ENCODE results near the gene USP47.

Gene USP47

GRCh38 chr11:11843211-11843621 lies 1.4 kb downstream of the USP47 start:
- peak; percentile 90 for DNase-seq (ENCODE audit: low read depth)
- H3K4me3 ChIP-seq (ENCODE audit: low read depth, low read length) = peak overlapping the region; percentile 86
- no peak for TF ChIP-seq CTCF (conservative IDR thresholded peaks at IDR 0.05; ENCODE audit: low read depth, low read length)

- no peak for TF ChIP-seq CTCF (conservative IDR thresholded peaks at IDR 0.05; ENCODE audit: low read depth, low read length)
- peak overlapping the region; percentile 86 for H3K4me3 ChIP-seq (ENCODE audit: low read depth, low read length)
- DNase-seq (ENCODE audit: low read depth) = no peak
Measured at GRCh38 chr11:11843642-11844041, 1.9 kb downstream of the USP47 start.

- no peak overlapping the region for H3K4me3 ChIP-seq (ENCODE audit: low read depth, low read length)
- TF ChIP-seq CTCF (conservative IDR thresholded peaks at IDR 0.05; ENCODE audit: low read depth, low read length) = no peak
- DNase-seq (ENCODE audit: low read depth) = no peak
Measured at GRCh38 chr11:11844272-11844671, 2.5 kb downstream of the USP47 start.

GRCh38 chr11:11845071-11845470 lies 3.3 kb downstream of the USP47 start:
- no peak overlapping the region for H3K4me3 ChIP-seq (ENCODE audit: low read depth, low read length)
- DNase-seq (ENCODE audit: low read depth) = no peak
- TF ChIP-seq CTCF (conservative IDR thresholded peaks at IDR 0.05; ENCODE audit: low read depth, low read length) = no peak

- H3K4me3 ChIP-seq (ENCODE audit: low read depth, low read length) = no peak overlapping the region
- DNase-seq (ENCODE audit: low read depth) = no peak
- TF ChIP-seq CTCF (conservative IDR thresholded peaks at IDR 0.05; ENCODE audit: low read depth, low read length) = no peak
Measured at GRCh38 chr11:11845551-11845950, 3.8 kb downstream of the USP47 start.

- no peak for DNase-seq (ENCODE audit: low read depth)
- H3K4me3 ChIP-seq (ENCODE audit: low read depth, low read length) = no peak overlapping the region
- no peak for TF ChIP-seq CTCF (conservative IDR thresholded peaks at IDR 0.05; ENCODE audit: low read depth, low read length)
Measured at GRCh38 chr11:11847082-11847481, 5.3 kb downstream of the USP47 start.

GRCh38 chr11:11848891-11849746 lies 7.3 kb downstream of the USP47 start:
- DNase-seq (ENCODE audit: low read depth) = peak; percentile 87
- TF ChIP-seq CTCF (conservative IDR thresholded peaks at IDR 0.05; ENCODE audit: low read depth, low read length) = peak; percentile 84
- no peak overlapping the region for H3K4me3 ChIP-seq (ENCODE audit: low read depth, low read length)
